K562 (cell line): ENCODE results near the gene FKBP2. TPM values are rescaled to one million over a fixed set of nuclear protein-coding genes. Genes with fewer than 3 reads are reported as not detected.

Experiments used
- HDAC1 ChIP-seq, 2 experiments: fragments of 450-650 bp; IDR thresholded peaks; 2 replicates each; pipeline ENCODE4 v1.6.1; 2016 to 2017; ENCODE audit warnings: inconsistent platforms in 1 of 2, mild to moderate bottlenecking in 1 of 2, moderate library complexity in 1 of 2
- HDAC2 ChIP-seq: fragments of 450-650 bp; IDR thresholded peaks from 2 replicates; pipeline ENCODE4 v1.6.1; 2016; ENCODE audit warnings: mild to moderate bottlenecking
- KAT8 ChIP-seq: fragments of 450-650 bp; IDR thresholded peaks from 2 replicates; pipeline ENCODE4 v1.6.1; 2016; ENCODE audit warnings: low read depth, mild to moderate bottlenecking
- MECOM ChIP-seq: fragments of 250-450 bp; sonication (Bioruptor Pico); IDR thresholded peaks from 2 replicates; pipeline ENCODE4 v1.8.0; 2022; ENCODE audit warnings: inconsistent platforms
- POU5F1 ChIP-seq: fragments of 150-350 bp; IDR thresholded peaks from 2 replicates; pipeline ENCODE4 v1.6.1; 2014; ENCODE audit warnings: borderline replicate concordance, low read length, low read depth, mild to moderate bottlenecking; ENCODE audit not compliant: partially characterized antibody
- SETDB1 ChIP-seq: IDR thresholded peaks from one replicate; pipeline ENCODE4 v1.6.1; 2012; ENCODE audit warnings: low read length, control low read depth, inconsistent platforms
- ZFPM2 ChIP-seq: fragments of 250-450 bp; sonication (Bioruptor Pico); IDR thresholded peaks from 2 replicates; pipeline ENCODE4 v1.5.1; 2022; ENCODE audit warnings: mild to moderate bottlenecking
- ZNF431 ChIP-seq: sonication (generic); formaldehyde crosslinking; IDR thresholded peaks from 2 replicates; pipeline ENCODE4 v1.8.0; 2022; ENCODE audit warnings: mild to moderate bottlenecking, missing genetic modification reagents
- polyA plus RNA-seq, 8 experiments: library from polyadenylated mRNA; depleted of rRNA in 4 of 8; stranded (reverse) in 5 of 8; unstranded in 3 of 8; fragments of >200 nt; fragmentation: Nextera tagmentation in 2 of 8; fragmentation: Illumina TruSeq in 1 of 8; extraction: Ambion mirVana in 2 of 8; extraction: Trizol in 1 of 8; gene quantifications; 2 replicates each; pipeline versions ENCODE4 v1.2.1 to v1.2.3, GENCODE V29; 2011 to 2014; ENCODE audit warnings: inconsistent platforms in 1 of 8, missing spikeins in 1 of 8
- total RNA-seq, 7 experiments: library from RNA; depleted of rRNA in 6 of 7; stranded (reverse); fragments of >200 nt in 6 of 7; fragmentation: Illumina TruSeq in 2 of 7; extraction: Trizol in 2 of 7; gene quantifications; 2 replicates each; pipeline versions ENCODE4 v1.2.1 to v1.2.3, GENCODE V29; 2011 to 2021; ENCODE audit warnings: low replicate concordance in 1 of 7
- TF ChIP-seq, protein P1 (sequence below), 2 experiments: fragments of 450-650 bp in 1 of 2; sonication (generic) in 1 of 2; formaldehyde crosslinking in 1 of 2; IDR thresholded peaks; 2 replicates each; pipeline versions ENCODE4 v1.7.1 to v1.9.0; 2016 to 2022; ENCODE audit warnings: inconsistent platforms in 1 of 2, mild to moderate bottlenecking in 1 of 2, missing genetic modification reagents in 1 of 2
- TF ChIP-seq, protein P2 (sequence below): sonication (generic); formaldehyde crosslinking; IDR thresholded peaks from 2 replicates; pipeline ENCODE4 v1.8.1; 2023; ENCODE audit warnings: mild to moderate bottlenecking, missing genetic modification reagents
- TF ChIP-seq, protein P3 (sequence below), 2 experiments: fragments of 250-450 bp in 1 of 2; fragments of 450-650 bp in 1 of 2; sonication (Bioruptor Pico) in 1 of 2; IDR thresholded peaks; 2 replicates each; pipeline versions ENCODE4 v1.6.1 to v1.8.0; 2016 to 2021; ENCODE audit warnings: mild to moderate bottlenecking in 2 of 2, moderate library complexity in 2 of 2, missing compliant biosample characterization in 1 of 2, missing genetic modification characterization in 1 of 2
- TF ChIP-seq, protein P4 (sequence below), 2 experiments: IDR thresholded peaks; 2 replicates each; pipeline ENCODE4 v1.6.1; 2011; ENCODE audit warnings: borderline replicate concordance in 1 of 2, control low read depth in 1 of 2, low read depth in 1 of 2, low read length in 1 of 2, mild to moderate bottlenecking in 1 of 2, mixed read lengths in 1 of 2, moderate library complexity in 1 of 2; ENCODE audit not compliant: insufficient read depth in 1 of 2, insufficient read length in 1 of 2, poor library complexity in 1 of 2, severe bottlenecking in 1 of 2; ENCODE audit errors: extremely low read depth in 1 of 2

FKBP2 gene
- total and polyA plus RNA-seq, 9 of the 15 experiments (the other 6 are each of a cell fraction or from before 2014, with no cell fraction given), result 3.5 to 151 (median 58.1) TPM

DNA sequence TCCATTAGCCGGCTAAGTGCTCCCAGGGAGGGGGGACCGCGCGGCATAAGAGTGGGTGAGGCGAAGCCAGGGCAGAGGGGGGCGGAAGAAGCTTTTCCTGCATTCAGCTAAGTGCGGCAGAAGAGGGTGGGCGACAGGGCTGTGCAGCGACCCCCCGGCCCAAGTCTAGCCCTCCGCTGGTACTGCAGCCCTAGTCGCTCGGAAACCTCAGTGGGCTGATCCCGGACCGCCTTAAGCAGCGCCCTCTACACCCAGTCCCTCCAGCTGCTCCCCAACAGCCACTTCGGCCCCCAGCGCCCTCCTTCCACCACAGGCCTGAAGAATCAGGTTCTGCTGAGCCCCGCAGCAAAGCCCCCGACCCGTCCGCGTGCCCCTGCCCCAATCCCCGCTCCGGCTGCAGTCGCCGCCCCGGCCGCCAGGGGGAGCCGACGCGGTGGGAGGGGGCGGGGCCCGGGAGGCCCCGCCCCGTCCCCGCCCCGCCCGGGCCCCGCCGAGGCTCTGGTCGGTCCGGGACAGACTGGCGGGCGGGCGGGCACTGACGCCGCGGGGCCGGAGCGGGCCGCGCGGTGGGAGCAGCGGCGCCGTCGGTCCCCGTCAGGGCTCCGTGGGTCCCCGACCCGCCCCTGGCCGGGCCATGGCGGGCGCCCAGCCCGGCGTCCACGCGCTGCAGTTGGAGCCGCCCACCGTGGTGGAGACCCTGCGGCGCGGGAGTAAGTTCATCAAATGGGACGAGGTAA, 10.3 kb downstream of the FKBP2 start, which contains the start of gene PLCB3 (continued):
- TF ChIP-seq, protein P1, sequence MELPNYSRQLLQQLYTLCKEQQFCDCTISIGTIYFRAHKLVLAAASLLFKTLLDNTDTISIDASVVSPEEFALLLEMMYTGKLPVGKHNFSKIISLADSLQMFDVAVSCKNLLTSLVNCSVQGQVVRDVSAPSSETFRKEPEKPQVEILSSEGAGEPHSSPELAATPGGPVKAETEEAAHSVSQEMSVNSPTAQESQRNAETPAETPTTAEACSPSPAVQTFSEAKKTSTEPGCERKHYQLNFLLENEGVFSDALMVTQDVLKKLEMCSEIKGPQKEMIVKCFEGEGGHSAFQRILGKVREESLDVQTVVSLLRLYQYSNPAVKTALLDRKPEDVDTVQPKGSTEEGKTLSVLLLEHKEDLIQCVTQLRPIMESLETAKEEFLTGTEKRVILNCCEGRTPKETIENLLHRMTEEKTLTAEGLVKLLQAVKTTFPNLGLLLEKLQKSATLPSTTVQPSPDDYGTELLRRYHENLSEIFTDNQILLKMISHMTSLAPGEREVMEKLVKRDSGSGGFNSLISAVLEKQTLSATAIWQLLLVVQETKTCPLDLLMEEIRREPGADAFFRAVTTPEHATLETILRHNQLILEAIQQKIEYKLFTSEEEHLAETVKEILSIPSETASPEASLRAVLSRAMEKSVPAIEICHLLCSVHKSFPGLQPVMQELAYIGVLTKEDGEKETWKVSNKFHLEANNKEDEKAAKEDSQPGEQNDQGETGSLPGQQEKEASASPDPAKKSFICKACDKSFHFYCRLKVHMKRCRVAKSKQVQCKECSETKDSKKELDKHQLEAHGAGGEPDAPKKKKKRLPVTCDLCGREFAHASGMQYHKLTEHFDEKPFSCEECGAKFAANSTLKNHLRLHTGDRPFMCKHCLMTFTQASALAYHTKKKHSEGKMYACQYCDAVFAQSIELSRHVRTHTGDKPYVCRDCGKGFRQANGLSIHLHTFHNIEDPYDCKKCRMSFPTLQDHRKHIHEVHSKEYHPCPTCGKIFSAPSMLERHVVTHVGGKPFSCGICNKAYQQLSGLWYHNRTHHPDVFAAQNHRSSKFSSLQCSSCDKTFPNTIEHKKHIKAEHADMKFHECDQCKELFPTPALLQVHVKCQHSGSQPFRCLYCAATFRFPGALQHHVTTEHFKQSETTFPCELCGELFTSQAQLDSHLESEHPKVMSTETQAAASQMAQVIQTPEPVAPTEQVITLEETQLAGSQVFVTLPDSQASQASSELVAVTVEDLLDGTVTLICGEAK (IDR thresholded peaks at IDR 0.05), result no peak
- TF ChIP-seq, protein P1 (CRISPR knock-in tag; IDR thresholded peaks at IDR 0.05), result no peak
- TF ChIP-seq MECOM (CRISPR knock-in tag), result no peak
- TF ChIP-seq, protein P2, sequence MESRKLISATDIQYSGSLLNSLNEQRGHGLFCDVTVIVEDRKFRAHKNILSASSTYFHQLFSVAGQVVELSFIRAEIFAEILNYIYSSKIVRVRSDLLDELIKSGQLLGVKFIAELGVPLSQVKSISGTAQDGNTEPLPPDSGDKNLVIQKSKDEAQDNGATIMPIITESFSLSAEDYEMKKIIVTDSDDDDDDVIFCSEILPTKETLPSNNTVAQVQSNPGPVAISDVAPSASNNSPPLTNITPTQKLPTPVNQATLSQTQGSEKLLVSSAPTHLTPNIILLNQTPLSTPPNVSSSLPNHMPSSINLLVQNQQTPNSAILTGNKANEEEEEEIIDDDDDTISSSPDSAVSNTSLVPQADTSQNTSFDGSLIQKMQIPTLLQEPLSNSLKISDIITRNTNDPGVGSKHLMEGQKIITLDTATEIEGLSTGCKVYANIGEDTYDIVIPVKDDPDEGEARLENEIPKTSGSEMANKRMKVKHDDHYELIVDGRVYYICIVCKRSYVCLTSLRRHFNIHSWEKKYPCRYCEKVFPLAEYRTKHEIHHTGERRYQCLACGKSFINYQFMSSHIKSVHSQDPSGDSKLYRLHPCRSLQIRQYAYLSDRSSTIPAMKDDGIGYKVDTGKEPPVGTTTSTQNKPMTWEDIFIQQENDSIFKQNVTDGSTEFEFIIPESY, result no peak
- TF ChIP-seq, protein P3, sequence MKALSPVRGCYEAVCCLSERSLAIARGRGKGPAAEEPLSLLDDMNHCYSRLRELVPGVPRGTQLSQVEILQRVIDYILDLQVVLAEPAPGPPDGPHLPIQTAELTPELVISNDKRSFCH (CRISPR knock-in tag; IDR thresholded peaks at IDR 0.05), result no peak
- TF ChIP-seq, protein P3 (tag; IDR thresholded peaks at IDR 0.05), result no peak
- TF ChIP-seq, protein P4, sequence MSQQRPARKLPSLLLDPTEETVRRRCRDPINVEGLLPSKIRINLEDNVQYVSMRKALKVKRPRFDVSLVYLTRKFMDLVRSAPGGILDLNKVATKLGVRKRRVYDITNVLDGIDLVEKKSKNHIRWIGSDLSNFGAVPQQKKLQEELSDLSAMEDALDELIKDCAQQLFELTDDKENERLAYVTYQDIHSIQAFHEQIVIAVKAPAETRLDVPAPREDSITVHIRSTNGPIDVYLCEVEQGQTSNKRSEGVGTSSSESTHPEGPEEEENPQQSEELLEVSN (IDR thresholded peaks at IDR 0.05; ENCODE audit: borderline replicate concordance in 1 of 2, extremely low read depth in 1 of 2, insufficient read depth in 1 of 2, insufficient read length in 1 of 2, low read depth in 1 of 2, low read length in 1 of 2, poor library complexity in 1 of 2, severe bottlenecking in 1 of 2), result peak in 1 of 2 experiments; percentile 60
- no peak for TF ChIP-seq POU5F1
- no peak for TF ChIP-seq HDAC2
- TF ChIP-seq KAT8, result no peak
- peak in 1 of 2 experiments; percentile 56; a peak in 1 of 4 replicates for TF ChIP-seq HDAC1 (IDR thresholded peaks at IDR 0.05)
- no peak for TF ChIP-seq SETDB1
- TF ChIP-seq ZNF431 (CRISPR knock-in tag), result no peak
- TF ChIP-seq ZFPM2 (CRISPR knock-in tag), result no peak
